22Rv1 (cell line): ENCODE results near the gene MMP23B.
"Not testable (repeated sequence)": the region's sequence is repeated elsewhere in the genome, so short reads cannot be mapped to it uniquely, and the experiment has no call there.

ENCODE experiments used
- ZFX ChIP-seq: fragments of 450-650 bp; IDR thresholded peaks from 2 replicates; pipeline ENCODE4 v1.6.1; 2017; ENCODE audit warnings: antibody characterized with exemption, borderline replicate concordance
- TF ChIP-seq, protein P1 (sequence below): fragments of 450-650 bp; IDR thresholded peaks from 2 replicates; pipeline ENCODE4 v1.5.1; 2017; ENCODE audit warnings: mild to moderate bottlenecking

DNA sequence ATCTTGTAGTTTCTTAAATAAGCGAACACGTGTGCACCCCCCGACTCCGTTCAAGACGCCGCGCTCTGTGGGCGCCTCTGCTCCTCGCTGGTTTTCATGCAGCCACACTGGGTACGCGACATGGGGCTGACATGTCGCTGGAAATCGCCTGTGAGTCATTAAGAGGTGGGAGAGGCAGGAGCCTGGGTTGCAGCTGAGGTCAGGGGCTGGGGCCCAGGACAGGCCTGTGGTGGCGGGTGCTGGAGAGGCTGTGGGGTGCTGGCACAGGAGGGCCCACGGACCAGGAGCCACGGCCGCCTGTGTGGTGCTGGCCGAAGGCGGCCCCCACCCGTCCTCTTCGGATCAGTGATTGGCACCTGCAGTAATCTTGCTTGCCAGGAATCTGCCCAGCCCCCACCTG lies 42.8 kb downstream of the MMP23B start:
- TF ChIP-seq, protein P1, sequence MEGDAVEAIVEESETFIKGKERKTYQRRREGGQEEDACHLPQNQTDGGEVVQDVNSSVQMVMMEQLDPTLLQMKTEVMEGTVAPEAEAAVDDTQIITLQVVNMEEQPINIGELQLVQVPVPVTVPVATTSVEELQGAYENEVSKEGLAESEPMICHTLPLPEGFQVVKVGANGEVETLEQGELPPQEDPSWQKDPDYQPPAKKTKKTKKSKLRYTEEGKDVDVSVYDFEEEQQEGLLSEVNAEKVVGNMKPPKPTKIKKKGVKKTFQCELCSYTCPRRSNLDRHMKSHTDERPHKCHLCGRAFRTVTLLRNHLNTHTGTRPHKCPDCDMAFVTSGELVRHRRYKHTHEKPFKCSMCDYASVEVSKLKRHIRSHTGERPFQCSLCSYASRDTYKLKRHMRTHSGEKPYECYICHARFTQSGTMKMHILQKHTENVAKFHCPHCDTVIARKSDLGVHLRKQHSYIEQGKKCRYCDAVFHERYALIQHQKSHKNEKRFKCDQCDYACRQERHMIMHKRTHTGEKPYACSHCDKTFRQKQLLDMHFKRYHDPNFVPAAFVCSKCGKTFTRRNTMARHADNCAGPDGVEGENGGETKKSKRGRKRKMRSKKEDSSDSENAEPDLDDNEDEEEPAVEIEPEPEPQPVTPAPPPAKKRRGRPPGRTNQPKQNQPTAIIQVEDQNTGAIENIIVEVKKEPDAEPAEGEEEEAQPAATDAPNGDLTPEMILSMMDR, result not testable (repeated sequence)
- TF ChIP-seq ZFX, result not testable (repeated sequence)
